PFSK-1 (cell line): ENCODE data around the gene PHOSPHO1.

Experiments used
- POLR2AphosphoS5 ChIP-seq: IDR thresholded peaks from 2 replicates; pipeline ENCODE4 v1.6.1; 2012; ENCODE audit warnings: low read depth, mild to moderate bottlenecking, control low read depth, low read length, moderate library complexity
- REST ChIP-seq, 2 experiments: IDR thresholded peaks; 2 replicates each; pipeline versions ENCODE4 v1.6.1 to v1.8.0; 2011 to 2012; ENCODE audit warnings: low read depth in 2 of 2, low read length in 2 of 2, control low read depth in 1 of 2, inconsistent platforms in 1 of 2, mild to moderate bottlenecking in 1 of 2, moderate library complexity in 1 of 2; ENCODE audit not compliant: insufficient read depth in 1 of 2
- SIN3A ChIP-seq: IDR thresholded peaks from 2 replicates; pipeline ENCODE4 v1.6.1; 2012; ENCODE audit warnings: mild to moderate bottlenecking, low read length, moderate library complexity, borderline replicate concordance; ENCODE audit not compliant: insufficient read depth
- TAF1 ChIP-seq: IDR thresholded peaks from 2 replicates; pipeline ENCODE4 v1.6.1; 2012; ENCODE audit warnings: low read length, control low read depth, borderline replicate concordance; ENCODE audit not compliant: insufficient read depth

GRCh38 chr17:49183341-49183740 lies 47.2 kb downstream of the PHOSPHO1 start:
- TF ChIP-seq REST (IDR thresholded peaks at IDR 0.05; ENCODE audit: insufficient read depth in 1 of 2, low read depth in 2 of 2, low read length in 2 of 2) (no peak), POLR2AphosphoS5 (no peak), TAF1 (no peak), SIN3A (no peak)
